Endothelial cell (in vitro differentiated cells): ENCODE measurements around the gene HMGCR. TPM values are rescaled to one million over a fixed set of nuclear protein-coding genes. Genes with fewer than 3 reads are reported as not detected.

Source experiments
- DNase-seq: peaks from one replicate; pipeline ENCODE4 v3.0.0; 2021; ENCODE audit warnings: low spot score
- H3K27ac Mint-ChIP-seq: one replicate; pipeline ENCODE4 v1.8.0; 2021; ENCODE audit warnings: mixed read lengths, inconsistent platforms; ENCODE audit not compliant: unreplicated experiment
- H3K27me3 Mint-ChIP-seq: one replicate; pipeline ENCODE4 v1.8.0; 2021; ENCODE audit warnings: mild to moderate bottlenecking, moderate library complexity, mixed read lengths, inconsistent platforms; ENCODE audit not compliant: unreplicated experiment
- H3K36me3 Mint-ChIP-seq: one replicate; pipeline ENCODE4 v1.8.0; 2021; ENCODE audit warnings: mild to moderate bottlenecking, low read depth, mixed read lengths, inconsistent platforms; ENCODE audit not compliant: unreplicated experiment
- H3K4me1 Mint-ChIP-seq: one replicate; pipeline ENCODE4 v1.8.0; 2021; ENCODE audit warnings: mild to moderate bottlenecking, mixed read lengths, inconsistent platforms; ENCODE audit not compliant: unreplicated experiment
- H3K4me3 Mint-ChIP-seq: one replicate; pipeline ENCODE4 v1.8.0; 2021; ENCODE audit warnings: mild to moderate bottlenecking, mixed read lengths, inconsistent platforms; ENCODE audit not compliant: unreplicated experiment
- H3K9me3 Mint-ChIP-seq: one replicate; pipeline ENCODE4 v1.8.0; 2021; ENCODE audit warnings: mixed read lengths, inconsistent platforms; ENCODE audit not compliant: unreplicated experiment
- total RNA-seq: library from RNA; stranded (reverse); fragmentation: NEBNext Ultra II Directional; extraction: Animal tissue kit (Norgen Biotek cat#: 25700); gene quantifications from one replicate; pipeline ENCODE4 v1.2.1, GENCODE V29; 2021; ENCODE audit not compliant: unreplicated experiment
- TF ChIP-seq, protein P1 (sequence below): fragments of 200-600 bp; sonication (generic); IDR thresholded peaks from one replicate; pipeline ENCODE4 v1.5.0; 2021; ENCODE audit warnings: antibody characterized with exemption; ENCODE audit not compliant: unreplicated experiment

The HMGCR gene
- total RNA-seq, 1 donor from 2014 or later, result 145 TPM

DNA sequence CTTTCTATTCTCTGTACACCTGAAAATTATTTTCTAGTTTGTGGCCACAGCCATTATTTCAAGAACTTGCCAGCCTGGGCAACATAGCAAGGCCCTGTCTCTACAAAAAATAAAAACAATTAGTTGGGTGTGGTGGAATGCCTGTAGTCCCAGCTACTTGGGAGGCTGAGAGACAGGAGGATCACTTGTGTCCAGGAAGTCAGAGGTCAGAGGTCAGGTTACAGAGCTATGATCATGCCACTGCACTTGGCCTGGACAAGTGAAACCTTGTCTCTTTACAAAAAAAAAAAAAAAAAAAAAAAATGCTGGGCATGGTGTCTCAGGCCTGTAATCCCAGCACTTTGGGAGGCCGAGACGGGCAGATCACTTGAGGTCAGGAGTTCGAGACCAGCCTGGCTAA is 58.3 kb downstream of the HMGCR start:
- no peak for DNase-seq
- no peak overlapping the region for H3K4me3 Mint-ChIP-seq
- TF ChIP-seq, protein P1, sequence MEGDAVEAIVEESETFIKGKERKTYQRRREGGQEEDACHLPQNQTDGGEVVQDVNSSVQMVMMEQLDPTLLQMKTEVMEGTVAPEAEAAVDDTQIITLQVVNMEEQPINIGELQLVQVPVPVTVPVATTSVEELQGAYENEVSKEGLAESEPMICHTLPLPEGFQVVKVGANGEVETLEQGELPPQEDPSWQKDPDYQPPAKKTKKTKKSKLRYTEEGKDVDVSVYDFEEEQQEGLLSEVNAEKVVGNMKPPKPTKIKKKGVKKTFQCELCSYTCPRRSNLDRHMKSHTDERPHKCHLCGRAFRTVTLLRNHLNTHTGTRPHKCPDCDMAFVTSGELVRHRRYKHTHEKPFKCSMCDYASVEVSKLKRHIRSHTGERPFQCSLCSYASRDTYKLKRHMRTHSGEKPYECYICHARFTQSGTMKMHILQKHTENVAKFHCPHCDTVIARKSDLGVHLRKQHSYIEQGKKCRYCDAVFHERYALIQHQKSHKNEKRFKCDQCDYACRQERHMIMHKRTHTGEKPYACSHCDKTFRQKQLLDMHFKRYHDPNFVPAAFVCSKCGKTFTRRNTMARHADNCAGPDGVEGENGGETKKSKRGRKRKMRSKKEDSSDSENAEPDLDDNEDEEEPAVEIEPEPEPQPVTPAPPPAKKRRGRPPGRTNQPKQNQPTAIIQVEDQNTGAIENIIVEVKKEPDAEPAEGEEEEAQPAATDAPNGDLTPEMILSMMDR, result no peak
- H3K27me3 Mint-ChIP-seq, result no peaks in the 10 kb centered on the region
- no peaks in the 10 kb centered on the region for H3K4me1 Mint-ChIP-seq
- H3K9me3 Mint-ChIP-seq, result no peaks in the 10 kb centered on the region
- H3K36me3 Mint-ChIP-seq, result peaks cover 3% of the 10 kb centered on the region
- no peak overlapping the region for H3K27ac Mint-ChIP-seq

- no peak overlapping the region for H3K4me3 Mint-ChIP-seq
- H3K4me1 Mint-ChIP-seq, result no peaks in the 10 kb centered on the region
- TF ChIP-seq, protein P1, result no peak
- peaks cover 3% of the 10 kb centered on the region for H3K36me3 Mint-ChIP-seq
- H3K9me3 Mint-ChIP-seq, result no peaks in the 10 kb centered on the region
- no peaks in the 10 kb centered on the region for H3K27me3 Mint-ChIP-seq
- H3K27ac Mint-ChIP-seq, result no peak overlapping the region
- no peak for DNase-seq
Observed at GRCh38 chr5:75405296-75405695, 68.3 kb downstream of the HMGCR start.

Other genes with a start within 250 kb of the HMGCR start
- 0.05 TPM for gene ANKRD31, start 100.3 kb upstream of the HMGCR start, total RNA-seq
- 46.8 TPM for gene CERT1, start 174.4 kb downstream of the HMGCR start, total RNA-seq
- 19.3 TPM for gene POLK, start 174.7 kb downstream of the HMGCR start, total RNA-seq